KG1 (cell line): ENCODE results near the gene RNF187.
A peak's percentile ranks its signal among the peaks of the same experiment; 100 is the strongest.
"Not testable (repeated sequence)": the region's sequence is repeated elsewhere in the genome, so short reads cannot be mapped to it uniquely, and the experiment has no call there.

Experiments
- DNase-seq: peaks from one replicate; lab custom pipeline; 2025; lab: John Stamatoyannopoulos, UW

The RNF187 gene

DNA sequence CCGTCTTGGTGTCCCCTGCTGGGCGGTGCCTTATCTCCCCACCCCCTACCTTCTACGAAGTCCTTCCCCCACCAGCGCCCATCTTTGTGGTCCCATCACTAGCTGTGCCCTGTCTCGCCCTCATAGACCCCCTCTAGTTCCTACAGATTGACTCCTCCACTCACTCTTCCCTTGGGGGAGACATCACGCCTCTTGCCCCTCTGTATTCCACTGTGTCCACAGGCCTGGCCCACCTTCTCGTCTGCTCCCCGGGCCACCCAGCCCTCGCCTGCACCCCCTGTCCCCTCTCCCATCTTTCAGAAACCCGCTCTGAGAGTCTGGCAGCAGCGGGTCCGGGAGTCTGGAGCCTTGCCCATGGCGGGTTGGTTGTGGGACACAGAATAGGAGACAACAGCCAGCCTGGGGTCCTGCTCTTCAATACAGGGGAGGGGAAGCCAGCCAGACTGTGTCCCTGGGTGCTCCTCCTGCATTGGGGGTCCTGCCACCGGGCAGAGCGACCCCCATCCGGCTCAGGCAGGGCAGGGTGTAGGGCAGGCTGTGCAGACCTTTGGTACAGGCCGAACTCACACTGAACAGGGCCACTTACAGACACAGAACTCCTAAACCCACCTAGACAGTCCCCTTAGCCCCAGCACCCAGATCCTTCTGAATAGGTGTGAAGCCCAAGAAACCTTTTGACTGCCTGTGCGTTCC is 1.1 kb downstream of the RNF187 start:
- no peak for DNase-seq

DNA sequence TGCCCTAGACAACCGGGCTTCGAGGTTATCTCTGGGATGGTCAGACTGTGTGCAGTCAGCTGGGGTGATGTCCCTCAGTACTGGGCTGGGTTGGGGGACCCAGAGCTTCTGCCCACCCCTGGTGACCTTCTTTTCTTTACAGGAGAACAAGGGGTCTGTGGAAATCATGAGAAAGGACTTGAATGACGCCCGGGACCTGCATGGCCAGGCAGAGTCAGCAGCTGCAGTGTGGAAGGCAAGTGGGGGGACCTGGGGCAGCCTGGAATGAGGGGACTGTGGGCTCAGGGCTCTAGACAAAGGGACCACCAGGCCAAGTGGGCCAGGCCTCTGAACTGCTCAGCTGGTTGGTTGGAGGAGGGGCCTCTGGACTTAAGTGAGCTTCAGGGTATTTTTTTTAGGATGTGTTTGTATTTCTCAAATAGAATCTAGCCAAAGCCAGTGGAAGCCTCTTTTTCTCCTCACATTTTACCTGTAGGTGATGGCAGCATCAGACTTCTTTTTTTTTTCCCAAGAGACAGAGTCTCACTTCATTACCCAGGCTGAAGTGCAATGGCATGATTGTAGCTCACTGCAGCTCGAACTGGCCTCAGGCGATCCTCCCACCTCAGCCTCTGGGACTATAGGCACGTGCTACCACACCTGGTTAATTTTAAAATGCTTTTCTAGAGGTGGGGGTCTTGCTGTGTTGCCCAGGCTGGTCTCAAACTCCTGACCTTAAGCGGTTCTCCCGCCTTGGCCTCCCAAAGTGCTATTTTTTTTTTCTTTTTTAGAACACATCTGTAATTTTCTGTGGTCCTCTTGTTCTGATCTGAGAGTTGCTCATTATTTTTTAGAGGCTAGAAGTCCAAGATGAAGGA is 1.9 kb downstream of the RNF187 start:
- DNase-seq: no peak

DNA sequence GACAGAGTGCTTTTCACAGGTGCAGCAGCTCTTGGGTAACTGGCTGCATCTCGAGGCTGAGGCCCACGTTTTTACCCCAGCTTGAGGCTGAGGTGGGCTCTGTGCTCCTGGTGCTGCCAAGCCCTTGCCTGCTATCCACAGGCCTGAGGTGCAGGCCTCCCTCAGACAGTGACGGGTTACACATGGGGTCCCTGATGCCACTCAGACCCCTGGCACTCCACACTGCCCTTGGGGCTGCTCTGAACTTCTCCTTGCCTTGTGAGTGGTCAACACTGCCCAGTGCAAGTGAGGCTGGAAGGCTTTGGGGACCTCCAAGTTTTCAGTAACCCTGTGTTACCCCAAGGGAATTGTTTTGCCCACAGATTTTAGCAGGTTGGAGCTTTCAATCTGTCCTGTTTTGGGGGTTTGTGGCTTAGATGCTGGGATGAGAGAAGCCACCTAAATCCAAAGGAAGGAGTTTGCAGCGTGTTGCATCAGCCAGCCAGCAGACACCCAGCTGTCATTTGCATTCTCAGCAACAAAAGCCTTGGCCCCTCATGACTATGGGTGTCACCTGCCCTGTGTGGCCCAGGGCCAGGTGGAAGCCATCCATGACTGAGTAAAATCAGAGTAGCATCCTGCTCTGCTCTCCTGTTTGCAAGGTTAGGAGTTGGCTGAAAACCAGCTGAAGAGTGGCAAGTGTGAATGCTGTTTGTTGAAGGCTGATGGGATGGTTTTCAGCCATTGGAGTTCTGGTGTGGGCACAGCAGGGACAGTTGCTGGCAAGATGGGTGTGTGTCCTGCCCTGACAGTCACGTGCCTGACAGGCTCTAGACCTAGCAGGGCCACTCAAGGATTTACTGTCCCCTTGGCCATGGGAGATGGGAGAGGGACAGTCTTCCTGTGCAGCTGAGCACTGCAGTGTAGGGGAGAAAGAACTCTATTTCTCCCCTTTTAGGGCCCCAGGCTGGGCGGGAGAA is 3.2 kb downstream of the RNF187 start:
- DNase-seq: no peak

DNA sequence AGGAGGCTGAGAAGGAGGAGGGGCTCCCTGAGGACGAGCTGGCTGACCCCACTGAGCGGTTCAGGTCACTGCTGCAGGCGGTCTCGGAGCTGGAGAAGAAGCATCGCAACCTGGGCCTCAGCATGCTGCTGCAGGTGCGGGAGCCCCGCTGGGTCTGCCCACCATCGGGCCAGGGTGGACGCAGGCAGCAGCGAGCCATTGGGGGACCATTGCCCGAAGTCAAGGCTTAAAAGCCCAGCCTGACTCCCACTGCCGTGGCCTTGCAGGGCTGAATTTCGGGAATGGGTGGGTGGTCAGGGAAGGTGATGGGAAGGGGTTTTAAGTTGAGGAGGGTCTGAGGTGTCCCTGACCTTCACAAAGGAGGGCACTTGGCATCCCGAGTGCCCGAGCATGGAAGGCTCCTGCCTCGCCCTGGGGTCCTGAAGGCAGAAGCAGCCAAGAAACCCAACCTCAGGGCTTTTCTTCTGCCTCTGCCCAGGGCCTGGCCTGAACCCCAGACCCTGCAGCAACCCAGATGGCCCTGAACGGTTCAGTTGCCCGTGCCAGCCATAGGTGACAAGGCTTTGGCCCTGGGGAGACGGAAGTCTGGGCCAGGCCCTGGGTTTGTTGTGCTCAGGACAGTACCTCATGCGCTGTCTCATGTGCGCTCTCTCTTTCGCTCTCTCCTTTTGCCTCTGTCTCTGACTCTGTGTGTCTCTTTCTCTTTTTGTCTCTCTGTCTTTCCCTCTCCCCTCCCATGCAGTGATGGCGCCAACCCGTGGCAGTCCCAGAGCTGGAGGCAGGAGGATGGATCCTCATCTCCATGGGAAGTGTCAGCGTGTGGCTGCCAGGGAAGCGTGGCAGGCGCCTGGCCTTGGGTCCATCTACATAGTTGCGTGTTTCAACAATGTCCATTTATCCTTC is 6.2 kb downstream of the RNF187 start:
- DNase-seq: no peak

DNA sequence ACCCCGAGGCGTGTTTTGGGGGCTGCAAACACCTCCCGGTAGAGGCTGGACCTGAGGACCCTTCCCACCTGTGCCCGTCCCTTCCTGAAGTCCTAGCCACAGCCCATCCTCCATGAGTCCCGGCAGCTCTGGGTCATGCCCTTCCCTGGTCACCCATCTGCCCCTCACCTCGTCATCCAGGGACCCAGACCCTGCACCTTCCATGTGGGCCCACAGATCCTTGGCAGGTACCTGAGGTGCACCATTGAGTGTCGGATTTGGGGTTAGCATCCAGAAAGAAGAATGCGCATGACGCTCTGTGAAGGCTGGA is 6.8 kb downstream of the RNF187 start:
- no peak for DNase-seq

DNA sequence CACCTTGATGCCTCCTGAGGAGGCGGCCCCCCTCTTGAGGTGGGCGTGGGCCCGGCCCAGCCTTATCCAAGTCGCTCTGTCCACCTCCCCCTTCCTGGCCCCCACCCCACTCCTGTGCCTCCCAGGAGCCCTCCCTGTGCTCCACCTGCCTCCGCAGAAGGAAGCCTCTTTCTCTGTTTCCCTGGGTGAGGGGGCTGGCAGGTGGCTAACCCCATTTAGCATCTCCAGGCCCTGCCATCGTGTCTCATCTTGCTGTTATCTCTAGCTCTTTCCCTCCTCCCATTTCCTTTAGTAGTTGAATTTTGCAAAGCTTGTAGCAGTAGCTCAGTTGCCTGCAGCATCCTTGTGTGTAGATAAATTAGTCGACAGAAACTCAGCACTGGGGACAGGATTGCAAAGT is 7.2 kb downstream of the RNF187 start:
- no peak for DNase-seq

DNA sequence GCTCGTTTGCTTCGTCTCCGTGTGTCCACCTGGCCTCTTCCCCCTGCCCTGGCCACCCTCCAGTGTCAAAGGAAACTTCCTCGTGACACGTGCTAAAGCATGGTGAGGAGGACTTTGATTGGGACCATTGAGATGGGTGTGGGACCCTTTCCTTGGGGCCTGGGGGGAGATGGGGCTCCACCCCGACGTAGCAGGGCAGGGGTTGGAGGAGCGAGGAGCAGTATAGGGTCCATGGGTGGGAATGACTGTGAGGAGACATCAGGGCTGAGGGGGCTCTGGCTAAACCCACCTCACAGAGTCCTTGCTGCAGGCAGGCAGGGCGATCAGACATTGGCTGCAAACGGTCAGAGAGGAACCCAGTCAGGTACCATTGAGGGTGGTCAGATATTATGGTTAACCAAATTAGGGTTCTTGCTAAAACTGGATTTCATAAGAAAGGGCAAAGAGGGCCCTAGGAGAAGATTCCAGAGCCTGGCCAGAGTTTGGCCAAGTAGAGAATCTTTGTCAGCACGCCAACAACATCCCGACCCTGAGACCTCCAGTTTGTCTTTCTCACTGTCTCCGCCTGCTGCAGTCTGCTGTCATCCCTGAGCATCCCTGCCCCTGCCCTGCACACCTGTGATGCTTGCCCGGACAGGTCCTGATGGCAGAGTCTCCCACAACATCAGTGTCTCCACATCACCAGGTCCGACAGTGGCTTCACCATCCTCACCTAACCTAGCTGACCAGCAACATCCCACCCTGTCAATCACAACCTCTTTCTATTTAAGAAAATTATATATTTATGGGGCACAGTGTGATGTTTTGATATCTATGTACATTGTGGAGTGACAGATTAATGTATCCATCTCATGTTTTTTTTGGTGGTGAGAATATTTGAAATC is 8.0 kb downstream of the RNF187 start:
- DNase-seq: no peak

DNA sequence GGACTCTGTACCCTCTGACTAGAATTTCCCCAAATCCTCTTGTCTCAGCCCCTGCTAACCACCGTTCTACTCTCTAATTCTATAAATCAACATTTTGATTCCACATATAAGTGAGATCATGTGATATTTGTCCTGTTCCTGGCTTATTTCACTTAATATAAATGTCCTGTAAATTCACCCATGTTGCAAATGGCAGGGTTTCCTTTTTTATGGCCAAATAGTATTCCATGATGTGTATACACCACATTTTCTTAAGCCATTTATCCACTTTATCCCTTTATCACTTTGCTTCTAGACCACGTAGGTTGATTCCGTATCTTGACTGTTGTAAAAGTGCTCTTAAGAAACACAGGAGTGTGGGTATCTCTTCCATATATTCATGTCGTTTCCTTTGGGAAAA is 8.9 kb downstream of the RNF187 start:
- no peak for DNase-seq

DNA sequence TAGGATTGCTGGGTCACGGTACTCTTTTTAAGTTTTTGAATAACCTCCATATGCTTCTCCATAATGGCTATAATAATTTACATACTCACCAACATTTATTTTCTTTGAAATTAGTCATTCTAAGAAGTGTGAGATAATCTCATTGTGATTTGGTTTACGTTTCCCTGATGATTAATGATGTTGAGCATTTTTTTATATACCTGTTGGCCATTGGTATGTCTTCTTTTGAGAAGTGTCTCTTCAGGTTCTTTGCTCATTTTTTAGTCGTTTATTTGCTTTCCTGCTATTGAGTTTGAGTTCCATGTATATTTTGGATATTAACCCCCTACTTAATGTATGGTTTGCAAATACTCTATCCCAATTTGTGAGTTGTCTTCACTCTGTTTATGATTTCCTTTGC is 9.3 kb downstream of the RNF187 start:
- no peak for DNase-seq

DNA sequence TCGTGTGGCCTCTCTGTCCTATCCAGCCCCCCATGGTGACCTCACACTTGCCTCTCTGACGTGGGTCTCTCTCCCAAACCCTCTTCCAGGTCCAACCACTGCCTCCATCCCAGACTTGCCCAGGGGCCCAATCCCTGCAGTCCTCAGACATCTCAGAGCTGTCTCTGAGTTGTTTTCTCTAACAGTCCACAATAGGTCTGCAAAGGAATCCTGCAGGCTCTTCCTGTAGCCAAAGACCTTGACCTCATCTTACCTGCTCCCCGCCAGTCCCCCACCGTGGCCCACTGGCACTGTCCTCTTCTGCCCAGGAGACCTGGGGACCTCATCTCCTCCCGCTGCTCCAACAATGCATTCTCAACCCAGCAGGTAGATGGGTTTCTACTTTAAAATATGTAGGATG is 10.0 kb downstream of the RNF187 start:
- no peak for DNase-seq

DNA sequence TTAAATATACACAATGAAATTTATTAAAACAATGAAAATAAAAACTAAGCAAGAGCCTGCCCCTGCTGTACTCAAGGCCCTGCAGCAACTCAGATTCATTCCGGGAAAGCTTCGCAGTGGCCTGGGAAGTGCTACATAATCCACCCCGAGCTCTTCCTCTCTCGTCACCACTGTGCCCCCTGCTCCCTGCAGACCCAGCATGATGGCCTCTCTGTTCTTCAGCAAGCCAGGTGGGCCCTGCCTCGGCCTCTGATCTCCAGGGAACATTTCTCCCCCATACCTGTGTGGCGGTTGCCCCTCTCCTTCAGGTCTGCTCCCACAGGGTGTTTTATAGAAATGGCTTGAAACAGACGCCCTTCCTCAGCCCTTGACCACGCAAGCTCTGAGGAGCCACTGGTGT is 10.6 kb downstream of the RNF187 start:
- no peak for DNase-seq

DNA sequence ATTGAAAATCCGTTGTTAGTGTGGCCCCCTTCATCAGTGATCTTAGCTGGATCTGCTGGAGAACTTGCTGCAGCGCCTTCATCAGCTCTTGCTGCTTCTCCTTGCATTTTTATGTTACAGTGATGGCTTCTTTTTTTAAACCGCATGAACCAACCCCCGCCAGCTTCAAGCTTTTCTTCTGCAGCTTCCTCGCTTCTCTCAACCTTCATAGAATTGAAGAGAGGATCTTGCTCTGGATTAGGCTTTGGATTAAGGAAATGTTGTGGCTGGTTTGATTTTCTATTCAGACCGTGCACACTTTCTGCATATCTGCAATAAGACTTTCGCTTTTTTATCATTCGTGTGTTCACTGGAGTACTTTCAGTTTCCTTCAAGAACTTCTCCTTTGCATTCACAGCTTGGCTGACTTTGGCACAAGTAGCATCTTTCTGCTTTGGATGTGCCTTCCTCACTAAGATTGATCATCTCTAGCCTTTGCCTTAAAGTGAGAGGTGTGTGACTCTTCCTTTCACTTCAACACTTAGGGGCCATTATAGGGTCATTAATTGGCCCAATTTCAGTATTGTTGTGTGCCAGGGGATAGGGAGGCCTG is 13.1 kb downstream of the RNF187 start:
- DNase-seq: no peak

DNA sequence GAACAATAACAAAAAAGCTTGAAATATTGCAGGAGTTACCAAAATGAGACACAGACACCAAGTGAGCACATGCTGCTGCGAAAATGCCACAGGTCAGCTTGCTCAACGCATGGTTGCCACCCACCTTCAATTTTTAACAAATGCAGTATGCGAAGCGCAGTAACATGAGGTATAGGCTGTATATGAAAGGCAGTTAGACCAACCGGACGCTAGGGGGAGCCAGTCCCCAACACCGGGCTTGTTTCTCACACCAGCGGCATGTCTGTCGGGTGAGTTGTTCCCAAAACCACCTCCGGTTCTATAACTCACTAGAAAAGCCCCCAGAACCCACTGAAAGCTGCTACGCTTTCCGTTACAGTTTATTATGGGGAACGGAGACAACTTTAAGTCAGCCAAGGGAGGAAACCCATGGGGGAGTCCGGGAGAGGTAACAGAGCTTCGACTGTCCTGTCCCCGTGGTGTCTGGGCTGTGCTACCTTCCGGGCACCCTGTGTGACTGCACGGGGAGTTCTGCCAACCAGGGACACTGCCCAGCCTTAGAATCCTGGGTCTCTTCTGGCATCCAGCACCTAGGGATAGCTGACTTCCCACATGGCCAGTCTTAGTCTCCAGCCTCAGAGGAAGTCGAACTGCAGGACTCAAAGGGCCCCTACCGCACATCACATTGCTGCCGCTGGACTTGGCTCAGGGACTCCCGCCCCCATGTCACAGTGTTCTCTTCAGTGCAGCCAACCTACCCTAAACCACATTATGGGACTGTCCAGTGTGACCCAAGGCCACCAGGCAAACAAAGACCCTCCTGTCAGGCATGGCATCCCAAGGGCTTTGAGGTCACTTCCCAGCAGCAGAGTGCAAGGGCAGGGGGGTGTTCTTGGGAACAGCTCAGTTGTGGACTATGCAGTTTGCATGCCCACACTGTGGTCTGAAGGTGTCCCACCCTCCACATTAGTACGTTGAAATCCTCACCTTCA is 14.0 kb downstream of the RNF187 start:
- peak; percentile 70 for DNase-seq

DNA sequence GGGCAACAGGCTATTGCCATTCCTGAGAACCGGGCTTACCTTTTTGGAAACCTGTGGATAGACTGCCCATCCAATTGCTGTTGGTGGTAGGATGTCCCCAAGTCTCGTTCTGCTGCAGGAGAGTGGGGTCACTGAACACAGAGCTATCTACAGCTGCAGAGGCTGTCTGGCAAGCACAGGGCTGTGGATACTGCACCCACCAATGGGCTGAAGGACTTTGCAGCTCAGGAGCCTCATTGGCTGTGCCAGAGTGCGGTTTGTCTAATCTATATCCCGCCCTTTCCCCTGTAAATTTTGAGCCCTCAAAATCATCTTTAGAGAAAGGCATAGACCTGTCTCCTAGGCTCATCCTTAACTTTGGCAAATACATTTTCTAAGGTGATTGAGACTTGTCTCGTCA is 15.3 kb downstream of the RNF187 start:
- no peak for DNase-seq

DNA sequence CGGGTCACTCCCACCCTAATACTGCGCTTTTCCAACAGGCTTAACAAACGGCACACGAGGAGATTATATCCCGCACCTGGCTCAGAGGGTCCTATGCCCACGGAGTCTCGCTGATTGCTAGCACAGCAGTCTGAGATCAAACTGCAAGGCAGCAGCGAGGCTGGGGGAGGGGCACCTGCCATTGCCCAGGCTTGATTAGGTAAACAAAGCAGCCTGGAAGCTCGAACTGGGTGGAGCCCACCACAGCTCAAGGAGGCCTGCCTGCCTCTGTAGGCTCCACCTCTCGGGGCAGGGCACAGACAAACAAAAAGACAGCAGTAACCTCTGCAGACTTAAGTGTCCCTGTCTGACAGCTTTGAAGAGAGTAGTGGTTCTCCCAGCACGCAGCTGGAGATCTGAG is 18.8 kb downstream of the RNF187 start:
- not testable (repeated sequence) for DNase-seq

DNA sequence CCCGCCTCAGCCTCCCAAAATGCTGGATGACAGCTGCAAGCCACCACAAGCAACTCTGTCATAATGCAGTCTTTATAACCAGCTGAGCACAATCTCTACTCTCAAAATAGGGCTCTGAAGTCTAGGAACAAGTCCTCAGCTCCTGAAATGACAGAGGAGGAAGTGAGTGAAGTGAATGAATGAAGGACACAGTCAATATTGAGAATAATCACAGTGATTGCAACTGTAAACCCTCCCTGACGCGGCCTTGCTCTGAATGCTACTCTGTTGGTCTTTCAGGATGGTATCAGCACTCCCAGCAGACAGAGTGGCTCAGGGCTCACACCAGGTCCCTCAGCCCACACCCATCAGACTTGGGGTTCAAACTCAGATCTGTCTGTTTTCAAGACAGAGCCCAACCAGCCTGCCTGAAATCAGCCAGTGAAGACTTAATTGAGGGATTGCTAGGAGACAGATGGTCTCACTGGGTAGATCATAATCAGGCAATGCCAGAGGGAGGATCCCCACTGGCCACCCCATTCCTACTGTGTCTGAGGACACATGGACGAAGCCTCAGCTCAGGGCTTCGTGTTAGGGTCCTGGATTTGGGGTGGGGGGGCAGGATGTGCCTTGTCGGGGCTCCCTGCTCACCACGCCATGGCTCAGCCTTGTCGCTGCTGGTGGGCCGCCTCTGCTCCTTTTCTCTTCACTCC is 20.9 kb downstream of the RNF187 start:
- no peak for DNase-seq

DNA sequence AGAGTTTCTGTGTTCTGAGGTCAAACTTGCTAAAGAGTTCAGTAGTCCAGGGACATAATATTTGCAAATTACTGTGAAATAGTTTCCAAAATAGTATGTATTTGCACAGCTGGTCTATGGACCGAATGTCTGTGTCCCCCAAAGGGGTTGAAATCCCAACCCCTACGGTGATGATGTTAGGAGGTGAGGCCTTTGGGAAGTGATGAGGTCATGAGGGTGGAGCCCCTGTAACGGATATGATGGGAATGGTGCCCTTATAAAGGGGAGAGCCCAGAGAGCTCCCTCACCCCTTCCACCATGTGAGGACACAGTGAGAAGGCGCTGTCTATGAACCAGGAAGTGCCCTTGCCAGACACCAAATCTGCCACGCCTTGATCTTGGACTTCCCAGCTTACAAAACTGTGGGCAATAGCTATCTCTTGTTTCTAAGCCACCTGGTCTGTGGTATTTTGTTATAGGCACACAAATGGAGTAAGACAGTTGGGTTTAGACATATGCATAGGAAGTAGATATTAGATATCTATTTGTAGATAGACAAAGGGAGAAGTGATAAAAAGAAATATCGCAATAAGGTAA is 21.7 kb downstream of the RNF187 start:
- no peak for DNase-seq
